ENCODE results near the gene MYL4. TPM values are rescaled to one million over a fixed set of nuclear protein-coding genes. Genes with fewer than 3 reads are reported as not detected.
"Not testable (repeated sequence)": the region's sequence is repeated elsewhere in the genome, so short reads cannot be mapped to it uniquely, and the experiment has no call there.

MYL4 gene
- total RNA-seq, 1 experiment from 2014 or later: 3.7 TPM

DNA sequence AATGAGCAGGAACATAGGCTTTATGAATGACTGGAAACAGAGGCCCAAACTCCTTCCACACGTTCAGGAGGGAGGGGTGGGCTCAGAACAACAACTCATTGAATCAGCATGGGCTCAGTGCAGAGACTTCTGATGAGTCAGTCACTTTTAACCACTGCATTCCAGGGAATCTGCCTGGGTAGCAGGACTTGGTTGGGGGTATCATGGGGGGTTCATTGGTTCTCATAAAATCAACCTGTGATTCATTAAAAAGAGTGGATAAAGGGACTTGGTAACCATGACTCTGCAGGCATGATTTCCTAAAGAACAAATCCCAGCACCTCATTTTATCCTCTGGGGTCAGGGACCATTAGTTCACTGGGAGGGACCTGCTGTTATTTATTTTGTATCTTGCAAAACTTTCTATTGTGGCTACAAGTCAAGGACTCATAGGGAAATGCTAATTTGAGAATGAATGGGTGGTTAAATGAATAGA, 58.2 kb downstream of the MYL4 start:
- H3K9me3 ChIP-seq (ENCODE audit: low read length): no peaks in the 10 kb centered on the region; the same call in 1 of the 2 replicates
- H2AFZ ChIP-seq (ENCODE audit: low read length): no peak overlapping the region
- peaks cover 9% of the 10 kb centered on the region for H3K4me1 ChIP-seq (ENCODE audit: low read length)
- H3K79me2 ChIP-seq (ENCODE audit: low read length): no peaks in the 10 kb centered on the region
- no peak overlapping the region for H3K9ac ChIP-seq (ENCODE audit: low read length)
- no peaks in the 10 kb centered on the region for H4K20me1 ChIP-seq (ENCODE audit: insufficient read depth, low read depth, low read length)
- no peaks in the 10 kb centered on the region for H3K9me2 ChIP-seq (replicated peaks; ENCODE audit: insufficient read depth, low read length)
- H3K4me2 ChIP-seq (ENCODE audit: low read depth, low read length, poor library complexity, severe bottlenecking): no peak overlapping the region
- DNase-seq: no peak
- no peaks in the 10 kb centered on the region for H3K27me3 ChIP-seq (ENCODE audit: low read length)
- H3K27ac ChIP-seq (ENCODE audit: low read length): no peak overlapping the region
- H3K4me3 ChIP-seq (ENCODE audit: low read length): no peak overlapping the region
- no peaks in the 10 kb centered on the region for H3K36me3 ChIP-seq (ENCODE audit: insufficient read depth, low read length)

DNA sequence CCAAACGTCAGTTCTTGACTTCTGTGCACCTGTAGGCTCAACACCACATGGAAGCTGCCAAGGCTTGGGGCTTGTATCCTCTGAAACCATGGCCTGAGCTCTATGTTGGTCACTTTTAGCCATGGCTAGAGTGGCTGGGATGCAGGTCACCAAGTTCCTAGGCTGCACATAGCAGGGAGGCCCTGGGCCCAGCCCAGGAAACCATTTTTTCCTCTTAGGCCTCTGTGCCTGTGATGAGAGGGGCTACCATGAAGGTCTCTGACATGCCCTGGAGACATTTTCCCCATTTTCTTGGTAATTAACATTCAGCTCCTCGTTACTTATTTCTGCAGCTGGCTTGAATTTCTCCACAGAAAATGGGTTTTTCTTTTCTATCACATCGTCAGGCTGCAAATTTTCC, 59.8 kb downstream of the MYL4 start:
- DNase-seq; H3K9me3 ChIP-seq (ENCODE audit: low read length); H2AFZ ChIP-seq (ENCODE audit: low read length); H3K4me3 ChIP-seq (ENCODE audit: low read length); H3K79me2 ChIP-seq (ENCODE audit: low read length); H4K20me1 ChIP-seq (ENCODE audit: insufficient read depth, low read depth, low read length); H3K27me3 ChIP-seq (ENCODE audit: low read length); H3K9ac ChIP-seq (ENCODE audit: low read length); H3K4me2 ChIP-seq (ENCODE audit: low read depth, low read length, poor library complexity, severe bottlenecking); H3K27ac ChIP-seq (ENCODE audit: low read length); H3K9me2 ChIP-seq (replicated peaks; ENCODE audit: insufficient read depth, low read length); H3K36me3 ChIP-seq (ENCODE audit: insufficient read depth, low read length): not testable (repeated sequence)
- peaks cover 16% of the 10 kb centered on the region for H3K4me1 ChIP-seq (ENCODE audit: low read length)

DNA sequence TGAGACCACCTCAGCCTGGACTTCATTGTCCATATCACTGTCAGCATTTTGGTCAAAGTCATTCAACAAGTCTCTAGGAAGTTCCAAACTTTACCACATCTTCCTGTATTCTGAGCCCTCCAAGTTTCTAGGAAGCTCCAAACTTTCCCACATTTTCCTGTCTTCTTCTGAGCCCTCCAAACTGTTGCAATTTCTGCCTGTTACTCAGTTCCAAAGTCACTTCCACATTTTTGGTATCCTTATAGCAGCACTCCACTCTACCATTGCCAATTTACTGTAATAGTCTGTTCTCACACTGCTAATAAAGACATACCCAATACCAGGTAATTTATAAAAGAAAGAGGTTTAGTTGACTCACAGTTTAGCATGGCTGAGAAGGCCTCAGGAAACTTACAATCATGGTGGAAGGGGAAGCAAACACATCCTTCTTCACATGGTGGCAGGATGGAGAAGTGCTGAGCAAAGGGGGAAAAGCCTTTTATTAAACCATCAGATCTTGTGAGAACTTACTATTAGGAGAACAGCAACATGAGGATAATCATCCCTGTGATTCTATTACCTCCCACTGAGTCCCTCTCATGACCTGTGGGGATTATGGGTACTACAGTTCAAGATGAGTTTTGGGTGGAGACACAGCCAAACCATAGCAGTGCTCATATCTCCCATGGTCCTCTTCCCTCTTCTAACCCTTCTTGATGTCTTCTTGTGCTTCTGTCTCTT, 60.6 kb downstream of the MYL4 start:
- not testable (repeated sequence) for DNase-seq; H3K4me3 ChIP-seq (ENCODE audit: low read length); H4K20me1 ChIP-seq (ENCODE audit: insufficient read depth, low read depth, low read length); H3K9me3 ChIP-seq (ENCODE audit: low read length); H3K9ac ChIP-seq (ENCODE audit: low read length); H2AFZ ChIP-seq (ENCODE audit: low read length); H3K36me3 ChIP-seq (ENCODE audit: insufficient read depth, low read length); H3K27me3 ChIP-seq (ENCODE audit: low read length); H3K4me2 ChIP-seq (ENCODE audit: low read depth, low read length, poor library complexity, severe bottlenecking); H3K79me2 ChIP-seq (ENCODE audit: low read length); H3K9me2 ChIP-seq (replicated peaks; ENCODE audit: insufficient read depth, low read length); H3K27ac ChIP-seq (ENCODE audit: low read length)
- H3K4me1 ChIP-seq (ENCODE audit: low read length): peaks cover 16% of the 10 kb centered on the region

DNA sequence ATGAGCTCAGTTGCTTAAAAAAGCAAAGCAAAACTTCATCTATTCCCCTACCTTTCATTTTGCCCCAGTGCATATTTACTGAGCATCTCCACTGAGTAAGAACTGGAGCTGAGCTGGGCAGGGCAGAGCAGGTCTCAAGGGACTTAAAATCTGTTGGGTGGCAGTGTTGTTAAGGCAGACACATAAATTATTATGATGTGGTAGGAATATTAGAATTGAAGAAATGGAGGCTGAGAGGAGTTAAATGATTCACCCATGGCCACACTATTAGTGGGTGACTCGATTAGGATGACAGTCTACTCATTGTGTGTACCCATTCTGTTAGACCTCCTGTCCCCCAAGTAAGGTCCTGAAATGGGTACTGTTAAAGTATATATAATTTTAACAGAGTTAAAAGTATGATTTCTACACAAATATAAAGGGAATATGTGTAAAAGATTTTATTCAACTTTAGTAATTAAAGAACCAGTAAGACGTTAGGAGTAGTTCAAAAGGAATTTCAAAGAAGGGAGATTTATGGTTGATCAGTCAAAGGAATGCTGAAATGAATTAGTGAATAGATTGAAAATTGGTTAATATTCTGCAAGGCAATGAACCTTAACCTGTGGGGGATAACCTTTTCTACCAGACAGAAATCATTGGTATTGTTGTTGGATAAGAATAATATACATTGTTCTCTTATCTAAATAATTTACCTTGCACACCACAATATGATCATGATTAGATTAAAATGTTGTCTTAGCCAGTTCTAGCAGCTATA, 62.0 kb downstream of the MYL4 start:
- Histone ChIP-seq H3K4me3 (ENCODE audit: low read length) (no peak overlapping the region), H3K4me2 (ENCODE audit: low read depth, low read length, poor library complexity, severe bottlenecking) (no peak overlapping the region), H3K4me1 (ENCODE audit: low read length) (peaks cover 21% of the 10 kb centered on the region), H3K79me2 (ENCODE audit: low read length) (no peaks in the 10 kb centered on the region), H3K9me3 (ENCODE audit: low read length) (no peaks in the 10 kb centered on the region; the same call in 1 of the 2 replicates), H2AFZ (ENCODE audit: low read length) (no peak overlapping the region), H3K27me3 (ENCODE audit: low read length) (no peaks in the 10 kb centered on the region), H3K36me3 (ENCODE audit: insufficient read depth, low read length) (no peaks in the 10 kb centered on the region), H3K27ac (ENCODE audit: low read length) (no peak overlapping the region), H4K20me1 (ENCODE audit: insufficient read depth, low read depth, low read length) (no peaks in the 10 kb centered on the region), H3K9me2 (replicated peaks; ENCODE audit: insufficient read depth, low read length) (no peaks in the 10 kb centered on the region), H3K9ac (ENCODE audit: low read length) (no peak overlapping the region)
- DNase-seq: no peak

DNA sequence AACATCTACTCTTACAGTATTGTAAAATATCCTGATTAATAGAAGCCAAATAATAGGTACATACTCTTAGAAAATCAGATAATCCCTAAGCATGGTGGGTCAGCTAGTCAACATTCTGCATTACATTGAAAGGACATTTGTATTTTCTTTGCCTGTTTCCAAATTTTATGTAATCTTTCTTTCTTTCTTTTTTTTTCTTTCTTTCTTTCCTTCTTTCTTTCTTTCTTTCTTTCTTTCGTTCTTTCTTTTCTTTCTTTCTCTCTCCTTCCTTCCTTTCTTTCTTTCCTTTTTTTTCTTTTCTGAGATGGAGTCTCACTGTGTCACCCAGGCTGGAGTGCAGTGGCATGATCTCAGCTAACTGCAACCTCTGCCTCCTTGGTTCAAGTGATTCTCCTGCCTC, 63.3 kb downstream of the MYL4 start:
- H3K36me3 ChIP-seq (ENCODE audit: insufficient read depth, low read length): no peaks in the 10 kb centered on the region
- H3K4me2 ChIP-seq (ENCODE audit: low read depth, low read length, poor library complexity, severe bottlenecking): no peak overlapping the region
- no peak overlapping the region for H3K9ac ChIP-seq (ENCODE audit: low read length)
- no peak overlapping the region for H3K4me3 ChIP-seq (ENCODE audit: low read length)
- no peaks in the 10 kb centered on the region; the same call in 1 of the 2 replicates for H3K9me3 ChIP-seq (ENCODE audit: low read length)
- no peak for DNase-seq
- no peaks in the 10 kb centered on the region for H3K79me2 ChIP-seq (ENCODE audit: low read length)
- H4K20me1 ChIP-seq (ENCODE audit: insufficient read depth, low read depth, low read length): no peaks in the 10 kb centered on the region
- H3K27ac ChIP-seq (ENCODE audit: low read length): no peak overlapping the region
- no peaks in the 10 kb centered on the region for H3K27me3 ChIP-seq (ENCODE audit: low read length)
- no peaks in the 10 kb centered on the region for H3K9me2 ChIP-seq (replicated peaks; ENCODE audit: insufficient read depth, low read length)
- peaks cover 34% of the 10 kb centered on the region for H3K4me1 ChIP-seq (ENCODE audit: low read length)
- no peak overlapping the region for H2AFZ ChIP-seq (ENCODE audit: low read length)

DNA sequence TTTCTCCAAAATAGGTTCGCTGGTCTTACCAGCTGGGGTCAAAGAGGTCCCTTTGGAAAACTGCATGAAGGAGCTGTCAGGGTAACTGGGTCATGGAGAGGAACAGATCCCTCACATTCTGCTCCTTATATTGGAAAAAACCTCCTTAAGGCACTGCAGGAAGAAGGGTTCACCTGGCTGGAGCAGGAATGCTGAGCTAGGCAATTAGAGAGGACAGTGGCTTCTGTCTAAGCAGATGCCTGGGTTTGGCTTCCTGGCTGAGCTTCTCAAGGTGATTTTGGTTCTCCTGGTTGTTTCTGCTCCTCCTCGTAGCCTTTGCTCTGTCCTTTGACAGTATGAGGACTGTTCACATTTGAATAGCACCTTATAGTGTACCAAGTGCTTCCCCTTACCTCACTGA, 64.1 kb downstream of the MYL4 start:
- no peak overlapping the region for H3K9ac ChIP-seq (ENCODE audit: low read length)
- H3K79me2 ChIP-seq (ENCODE audit: low read length): no peaks in the 10 kb centered on the region
- no peak overlapping the region for H3K4me3 ChIP-seq (ENCODE audit: low read length)
- H3K9me3 ChIP-seq (ENCODE audit: low read length): no peaks in the 10 kb centered on the region; the same call in 1 of the 2 replicates
- H3K9me2 ChIP-seq (replicated peaks; ENCODE audit: insufficient read depth, low read length): no peaks in the 10 kb centered on the region
- H3K36me3 ChIP-seq (ENCODE audit: insufficient read depth, low read length): no peaks in the 10 kb centered on the region
- H3K27ac ChIP-seq (ENCODE audit: low read length): no peak overlapping the region
- H3K4me2 ChIP-seq (ENCODE audit: low read depth, low read length, poor library complexity, severe bottlenecking): no peak overlapping the region
- H4K20me1 ChIP-seq (ENCODE audit: insufficient read depth, low read depth, low read length): no peaks in the 10 kb centered on the region
- no peak overlapping the region for H2AFZ ChIP-seq (ENCODE audit: low read length)
- DNase-seq: no peak
- peaks cover 41% of the 10 kb centered on the region for H3K4me1 ChIP-seq (ENCODE audit: low read length)
- no peaks in the 10 kb centered on the region for H3K27me3 ChIP-seq (ENCODE audit: low read length)

Small RNA genes lying within 50 kb of the gene (small RNA-seq; reads per million reads assigned to genes)
- gene RNU7-186P: not detected

Other genes with a start within 250 kb of the MYL4 start
- not detected in 2 replicates for gene RPRML, start 230.1 kb upstream of the MYL4 start, total RNA-seq (2014; rRNA removed; shearing (Covaris generic); ENCODE audit: low replicate concordance)
- 81.7 and 146 TPM in 2 replicates for gene CDC27, start 20.1 kb upstream of the MYL4 start, total RNA-seq (2014; rRNA removed; shearing (Covaris generic); ENCODE audit: low replicate concordance)
- gene ITGB3, start 44.5 kb downstream of the MYL4 start, total RNA-seq (2014; rRNA removed; shearing (Covaris generic); ENCODE audit: low replicate concordance): 16.4 and 19.6 TPM in 2 replicates
- 0.58 and 1.0 TPM in 2 replicates for gene EFCAB13, start 114.6 kb downstream of the MYL4 start, total RNA-seq (2014; rRNA removed; shearing (Covaris generic); ENCODE audit: low replicate concordance)

All from Karpas-422 (cell line).